Mucosa of descending colon (tissue), 3 donors: ENCODE results near the gene THBS3. TPM values are rescaled to one million over a fixed set of nuclear protein-coding genes. Genes with fewer than 3 reads are reported as not detected.
"Not testable (repeated sequence)": the region's sequence is repeated elsewhere in the genome, so short reads cannot be mapped to it uniquely, and the experiment has no call there.

Source experiments
- ATAC-seq: fragments of 200-7000 bp; cut with Tn5 transposase; one replicate; pipeline ENCODE4 v1.9.1; 2020; ENCODE audit warnings: mild to moderate bottlenecking, moderate library complexity
- DNase-seq, 3 donors: peaks; one replicate each; pipeline ENCODE4 v3.0.0-alpha.2; 2020
- H3K36me3 ChIP-seq: fragments of 200-600 bp; one replicate; pipeline ENCODE4 v1.8.0; 2021; ENCODE audit warnings: low read depth, mild to moderate bottlenecking
- H3K4me1 ChIP-seq: fragments of 200-600 bp; one replicate; pipeline ENCODE4 v1.8.0; 2021; ENCODE audit warnings: low read depth, mild to moderate bottlenecking
- H3K4me3 ChIP-seq: fragments of 200-600 bp; one replicate; pipeline ENCODE4 v1.8.0; 2021; ENCODE audit warnings: mild to moderate bottlenecking
- H3K9me3 ChIP-seq: fragments of 200-600 bp; one replicate; pipeline ENCODE4 v1.8.0; 2021; ENCODE audit warnings: mild to moderate bottlenecking
- CTCF ChIP-seq: fragments of 200-600 bp; IDR thresholded peaks from one replicate; pipeline ENCODE4 v1.8.0; 2022; ENCODE audit warnings: antibody characterized with exemption, mild to moderate bottlenecking
- intact Hi-C, 2 donors: fragments of 100-400 bp; cut with DNase I in 1 of 2; cut with micrococcal nuclease in 1 of 2; formaldehyde crosslinking; loops; one replicate each; pipeline versions ENCODE4 v1.11.0 to v1.11.1; 2022; cut with DNase I, micrococcal nuclease
- total RNA-seq, 3 donors: library from RNA; stranded (reverse); fragmentation: NEBNext Ultra II Directional in 2 of 3; extraction: Animal tissue kit (Norgen Biotek cat#: 25700) in 2 of 3; gene quantifications; one replicate each; pipeline versions ENCODE4 v1.2.1 to v1.2.4, GENCODE V29; 2021 to 2023
- donor health status: DM: no; HTN: no; CAD: no; lungs with moderate emphysema.
- donor health status: DM: no; HTN: no; CAD: no.
- donor health status: DM: no; HTN: yes; CAD: no.

THBS3 gene
- total RNA-seq, 3 donors from 2014 or later = 22.4 to 35.9 (median 33.9) TPM

GRCh38 chr1:155169541-155169940 lies 38.2 kb downstream of the THBS3 start:
- peaks cover 26% of the 10 kb centered on the region for H3K4me1 ChIP-seq
- H3K9me3 ChIP-seq = no peaks in the 10 kb centered on the region
- intact Hi-C loops = loop anchor here (2.0 to 10.0 kb wide), 3 partner anchors 55 to 77 kb away; no protein-coding TSS in a partner anchor
- DNase-seq (no peak), ATAC-seq (no peak)
- no peak for TF ChIP-seq CTCF
- no peaks in the 10 kb centered on the region for H3K36me3 ChIP-seq
- no peak overlapping the region for H3K4me3 ChIP-seq

GRCh38 chr1:155168456-155169210 lies 39.1 kb downstream of the THBS3 start:
- no peak for DNase-seq

GRCh38 chr1:155168105-155168445 lies 39.6 kb downstream of the THBS3 start:
- H3K36me3 ChIP-seq, DNase-seq, H3K9me3 ChIP-seq, ATAC-seq, H3K4me3 ChIP-seq: not testable (repeated sequence)
- intact Hi-C loops = loop anchor here (2.0 to 10.0 kb wide), 3 partner anchors 53 to 76 kb away; no protein-coding TSS in a partner anchor
- H3K4me1 ChIP-seq = peaks cover 16% of the 10 kb centered on the region

More at GRCh38 chr1:155168456-155169210, 39.1 kb downstream of the THBS3 start:
- Histone ChIP-seq H3K4me3 (no peak overlapping the region), H3K4me1 (peaks cover 21% of the 10 kb centered on the region), H3K36me3 (no peaks in the 10 kb centered on the region), H3K9me3 (no peaks in the 10 kb centered on the region)
- no peak for TF ChIP-seq CTCF
- ATAC-seq = no peak
- intact Hi-C loops = loop anchor here (2.0 to 10.0 kb wide), 3 partner anchors 54 to 76 kb away; no protein-coding TSS in a partner anchor

GRCh38 chr1:155167166-155168104 lies 40.3 kb downstream of the THBS3 start:
- ATAC-seq = peak; percentile 93
- Histone ChIP-seq H3K4me1 (peaks cover 15% of the 10 kb centered on the region), H3K4me3 (no peak overlapping the region), H3K9me3 (no peaks in the 10 kb centered on the region), H3K36me3 (no peaks in the 10 kb centered on the region)
- TF ChIP-seq CTCF = peak; percentile 59
- intact Hi-C loops = loop anchor here (2.0 to 10.0 kb wide), 3 partner anchors 53 to 75 kb away; no protein-coding TSS in a partner anchor
- peak; percentile 90 to 92 (median 91) for DNase-seq

GRCh38 chr1:155166471-155167165 lies 41.1 kb downstream of the THBS3 start:
- DNase-seq = peak in 2 of 3 donors; percentile 51 to 60
- peak; percentile 2 for ATAC-seq
- intact Hi-C loops = loop anchor here in 1 of 2 donors (5.0 to 10.0 kb wide), 2 partner anchors 52 to 74 kb away; no protein-coding TSS in a partner anchor
- peaks cover 10% of the 10 kb centered on the region for H3K4me1 ChIP-seq
- TF ChIP-seq CTCF = no peak
- H3K9me3 ChIP-seq = no peaks in the 10 kb centered on the region
- no peaks in the 10 kb centered on the region for H3K36me3 ChIP-seq
- H3K4me3 ChIP-seq = no peak overlapping the region
